Measurements from ENCODE around the gene PDE4D.

The PDE4D gene

GRCh38 chr5:59555596-59555995 lies 337.9 kb downstream of the PDE4D start:
- TF ChIP-seq TAF1 (IDR thresholded peaks at IDR 0.05; ENCODE audit: low read depth, low read length) (no peak), POLR2AphosphoS5 (IDR thresholded peaks at IDR 0.05; ENCODE audit: low read depth, low read length) (no peak), POU2F2 (IDR thresholded peaks at IDR 0.05; ENCODE audit: low read depth, low read length) (no peak), POLR2A (IDR thresholded peaks at IDR 0.05; ENCODE audit: low read depth, low read length) (no peak), PAX5 (IDR thresholded peaks at IDR 0.05; ENCODE audit: insufficient read depth, low read length, severe bottlenecking) (no peak), SPI1 (IDR thresholded peaks at IDR 0.05; ENCODE audit: low read depth, low read length) (no peak)
- DNase-seq (ENCODE audit: insufficient read length, low spot score) = no peak
- FAIRE-seq = no peak

- TF ChIP-seq POLR2A (IDR thresholded peaks at IDR 0.05; ENCODE audit: low read depth, low read length) (no peak), PAX5 (IDR thresholded peaks at IDR 0.05; ENCODE audit: insufficient read depth, low read length, severe bottlenecking) (no peak), TAF1 (IDR thresholded peaks at IDR 0.05; ENCODE audit: low read depth, low read length) (no peak), SPI1 (IDR thresholded peaks at IDR 0.05; ENCODE audit: low read depth, low read length) (no peak), POU2F2 (IDR thresholded peaks at IDR 0.05; ENCODE audit: low read depth, low read length) (no peak), POLR2AphosphoS5 (IDR thresholded peaks at IDR 0.05; ENCODE audit: low read depth, low read length) (no peak)
- DNase-seq (ENCODE audit: insufficient read length, low spot score) = no peak
- no peak for FAIRE-seq
These were observed 339.0 kb downstream of the PDE4D start for GRCh38 chr5:59554501-59554900.

DNA sequence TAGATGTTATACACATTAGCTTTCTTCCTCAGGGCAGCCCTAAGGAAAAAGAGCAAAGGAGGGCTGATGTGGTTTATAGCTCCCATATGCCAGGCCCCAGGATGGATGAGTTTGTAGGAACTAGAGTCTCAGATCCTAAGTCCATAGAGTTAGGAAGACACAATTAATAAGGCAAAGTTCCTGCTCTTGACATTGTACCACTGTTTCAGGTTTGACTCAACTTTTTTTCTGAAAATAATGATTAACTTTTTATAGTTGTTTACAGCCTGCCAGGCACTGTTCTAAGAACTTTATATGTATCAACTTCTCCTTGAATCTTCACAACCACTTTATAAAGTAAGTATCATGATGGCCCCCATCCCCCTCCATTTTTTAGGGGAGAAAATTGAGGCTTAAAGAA lies 339.5 kb downstream of the PDE4D start:
- DNase-seq (ENCODE audit: insufficient read length, low spot score) = no peak
- TF ChIP-seq PAX5 (IDR thresholded peaks at IDR 0.05; ENCODE audit: insufficient read depth, low read length, severe bottlenecking) = no peak
- no peak for TF ChIP-seq POLR2A (IDR thresholded peaks at IDR 0.05; ENCODE audit: low read depth, low read length)
- no peak for TF ChIP-seq SPI1 (IDR thresholded peaks at IDR 0.05; ENCODE audit: low read depth, low read length)
- TF ChIP-seq POLR2AphosphoS5 (IDR thresholded peaks at IDR 0.05; ENCODE audit: low read depth, low read length) = no peak
- no peak for TF ChIP-seq TAF1 (IDR thresholded peaks at IDR 0.05; ENCODE audit: low read depth, low read length)
- TF ChIP-seq POU2F2 (IDR thresholded peaks at IDR 0.05; ENCODE audit: low read depth, low read length) = no peak

DNA sequence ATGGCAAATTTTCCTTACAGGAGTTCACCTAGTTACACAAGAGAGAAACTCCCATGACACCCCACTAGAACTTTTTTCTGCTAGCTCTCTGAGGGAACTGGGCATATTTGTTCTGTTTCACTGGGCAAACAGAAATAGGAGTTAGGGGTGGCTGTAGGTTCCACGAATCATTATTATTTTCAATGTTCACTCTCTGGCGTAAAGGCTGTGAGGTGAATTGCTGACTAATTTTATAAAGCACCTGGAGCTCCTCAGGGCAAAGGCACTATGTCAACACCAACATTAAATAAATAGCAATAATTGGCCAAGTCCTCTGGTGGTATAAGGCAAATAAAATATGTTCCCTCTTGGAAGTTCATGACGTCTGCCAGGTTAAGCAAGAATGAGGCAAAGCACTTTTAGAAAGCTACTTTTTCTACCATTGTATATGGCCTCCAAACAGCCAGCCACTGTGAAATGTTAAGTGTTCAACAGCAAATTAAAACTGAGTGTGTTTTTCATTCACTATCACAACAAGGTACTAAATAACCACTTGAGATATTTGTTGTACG lies 344.6 kb downstream of the PDE4D start:
- no peak for TF ChIP-seq SPI1 (IDR thresholded peaks at IDR 0.05; ENCODE audit: low read depth, low read length)
- TF ChIP-seq POLR2AphosphoS5 (IDR thresholded peaks at IDR 0.05; ENCODE audit: low read depth, low read length) = no peak
- TF ChIP-seq POU2F2 (IDR thresholded peaks at IDR 0.05; ENCODE audit: low read depth, low read length) = no peak
- TF ChIP-seq TAF1 (IDR thresholded peaks at IDR 0.05; ENCODE audit: low read depth, low read length) = no peak
- no peak for TF ChIP-seq PAX5 (IDR thresholded peaks at IDR 0.05; ENCODE audit: insufficient read depth, low read length, severe bottlenecking)
- TF ChIP-seq POLR2A (IDR thresholded peaks at IDR 0.05; ENCODE audit: low read depth, low read length) = no peak
- DNase-seq (ENCODE audit: insufficient read length, low spot score) (no peak), FAIRE-seq (no peak)

More for the DNA sequence above, 339.5 kb downstream of the PDE4D start:
- FAIRE-seq = no peak

DNA sequence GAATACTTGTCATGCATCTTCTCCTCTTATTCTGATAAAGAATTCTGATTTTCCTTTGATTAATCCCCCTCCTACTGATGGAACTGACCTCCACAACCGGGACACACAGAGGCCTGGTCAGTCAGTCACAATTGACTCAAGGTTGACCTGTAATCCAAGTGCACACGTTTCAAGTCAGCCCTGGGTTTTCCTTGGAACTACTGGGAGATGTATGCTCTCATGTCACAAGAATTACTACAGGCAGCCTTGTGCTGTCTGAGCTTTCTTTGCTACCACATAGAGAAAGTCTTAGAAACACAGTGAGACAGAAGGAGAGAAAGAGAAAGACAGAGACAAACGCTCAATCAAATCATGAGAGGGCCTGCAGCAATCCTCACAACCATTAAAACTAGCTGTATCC lies 345.8 kb downstream of the PDE4D start:
- TF ChIP-seq PAX5 (IDR thresholded peaks at IDR 0.05; ENCODE audit: insufficient read depth, low read length, severe bottlenecking) = no peak
- no peak for TF ChIP-seq POLR2AphosphoS5 (IDR thresholded peaks at IDR 0.05; ENCODE audit: low read depth, low read length)
- TF ChIP-seq SPI1 (IDR thresholded peaks at IDR 0.05; ENCODE audit: low read depth, low read length) = no peak
- TF ChIP-seq POU2F2 (IDR thresholded peaks at IDR 0.05; ENCODE audit: low read depth, low read length) = no peak
- TF ChIP-seq POLR2A (IDR thresholded peaks at IDR 0.05; ENCODE audit: low read depth, low read length) = no peak
- TF ChIP-seq TAF1 (IDR thresholded peaks at IDR 0.05; ENCODE audit: low read depth, low read length) = no peak
- FAIRE-seq (no peak), DNase-seq (ENCODE audit: insufficient read length, low spot score) (no peak)

DNA sequence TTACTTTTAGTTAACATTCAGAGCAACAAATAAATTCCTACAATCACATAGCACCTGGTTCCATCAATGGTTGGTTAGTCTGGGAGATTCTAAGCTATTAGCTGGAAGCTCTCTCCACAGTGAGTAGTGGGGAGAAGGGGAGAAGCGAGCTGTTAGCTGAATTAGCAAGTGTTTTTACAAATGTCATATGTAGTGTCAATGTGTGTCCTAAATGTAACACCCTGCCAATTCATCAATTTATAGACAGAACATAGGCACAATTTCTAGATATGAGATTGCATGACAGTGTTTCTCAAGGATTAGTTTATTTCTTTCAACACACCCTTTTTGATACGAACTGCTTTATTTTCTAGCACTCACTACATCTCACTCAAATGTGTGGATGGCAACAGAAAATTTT lies 349.0 kb downstream of the PDE4D start:
- DNase-seq (ENCODE audit: insufficient read length, low spot score) (no peak), FAIRE-seq (no peak)
- TF ChIP-seq POLR2A (IDR thresholded peaks at IDR 0.05; ENCODE audit: low read depth, low read length) = no peak
- TF ChIP-seq POLR2AphosphoS5 (IDR thresholded peaks at IDR 0.05; ENCODE audit: low read depth, low read length) = no peak
- no peak for TF ChIP-seq TAF1 (IDR thresholded peaks at IDR 0.05; ENCODE audit: low read depth, low read length)

GRCh38 chr5:59543821-59544442 lies 349.6 kb downstream of the PDE4D start:
- TF ChIP-seq TAF1 (IDR thresholded peaks at IDR 0.05; ENCODE audit: low read depth, low read length) (no peak), SPI1 (IDR thresholded peaks at IDR 0.05; ENCODE audit: low read depth, low read length) (no peak), POU2F2 (IDR thresholded peaks at IDR 0.05; ENCODE audit: low read depth, low read length) (no peak)
- no peak for DNase-seq (ENCODE audit: insufficient read length, low spot score)
- FAIRE-seq = no peak

DNA sequence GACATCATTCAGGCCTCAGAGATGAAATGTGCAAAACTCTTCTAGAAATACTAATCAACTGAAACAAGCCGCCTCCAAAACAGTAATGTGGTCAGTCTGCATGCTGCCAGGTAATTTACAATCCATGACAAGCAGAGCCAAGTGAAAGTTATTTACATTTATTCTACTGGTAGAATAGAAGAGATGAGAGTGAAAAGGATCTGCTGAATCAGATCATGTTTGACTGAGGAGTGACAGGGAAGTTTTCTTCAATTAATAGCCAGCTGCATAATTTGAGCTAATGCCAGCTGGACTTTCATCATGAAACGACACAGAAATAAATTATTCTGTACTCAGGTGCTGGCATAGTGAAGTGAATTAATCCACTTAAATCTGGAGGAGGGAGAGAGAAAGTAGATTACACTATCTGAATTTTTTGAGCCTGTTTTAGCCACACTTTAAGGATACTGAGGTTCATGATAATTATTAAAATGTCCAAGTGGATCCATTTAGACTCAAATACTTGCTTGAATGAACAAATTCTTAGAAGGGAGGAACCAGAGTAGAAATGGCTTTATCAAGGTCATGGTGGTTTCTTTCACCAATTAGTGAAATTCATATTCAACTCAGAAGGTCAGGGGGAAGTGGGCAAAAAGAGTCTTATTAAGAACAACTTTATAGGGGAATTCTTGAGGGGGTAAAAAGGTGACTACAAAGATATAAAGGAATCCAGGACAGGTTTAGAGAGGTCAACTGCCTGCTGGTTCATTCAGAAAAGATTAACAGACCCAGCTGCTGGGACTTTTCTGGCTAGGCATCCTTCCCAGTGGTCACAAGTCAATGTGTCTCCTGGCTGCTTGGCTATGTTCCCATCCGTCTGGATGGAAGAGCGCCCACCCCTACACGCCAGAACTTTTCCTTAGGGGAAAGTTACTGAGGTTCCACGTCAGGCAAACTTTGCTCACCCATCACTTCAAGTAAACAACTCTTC lies 350.4 kb downstream of the PDE4D start:
- no peak for DNase-seq (ENCODE audit: insufficient read length, low spot score)

DNA sequence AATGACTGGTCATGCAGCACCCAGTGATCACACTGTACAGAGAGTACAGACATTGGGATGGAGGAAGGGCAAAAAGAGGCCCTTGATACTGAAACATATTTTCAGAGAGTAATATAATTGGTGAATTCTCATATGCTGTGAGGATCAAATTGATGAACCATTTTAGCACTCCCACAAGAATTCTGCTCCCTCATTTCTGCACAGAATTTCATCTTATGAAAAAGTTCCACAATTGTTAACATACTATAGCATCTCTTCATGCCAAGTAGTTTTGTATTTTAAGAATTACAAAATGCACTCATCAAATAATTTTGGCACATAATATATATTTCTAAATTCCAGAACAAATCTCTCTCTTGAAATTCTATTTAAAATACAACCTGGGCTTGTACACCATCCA lies 351.2 kb downstream of the PDE4D start:
- FAIRE-seq (no peak), DNase-seq (ENCODE audit: insufficient read length, low spot score) (no peak)
- TF ChIP-seq TAF1 (IDR thresholded peaks at IDR 0.05; ENCODE audit: low read depth, low read length) (no peak), POU2F2 (IDR thresholded peaks at IDR 0.05; ENCODE audit: low read depth, low read length) (no peak), SPI1 (IDR thresholded peaks at IDR 0.05; ENCODE audit: low read depth, low read length) (no peak), POLR2AphosphoS5 (IDR thresholded peaks at IDR 0.05; ENCODE audit: low read depth, low read length) (no peak), PAX5 (IDR thresholded peaks at IDR 0.05; ENCODE audit: insufficient read depth, low read length, severe bottlenecking) (no peak), POLR2A (IDR thresholded peaks at IDR 0.05; ENCODE audit: low read depth, low read length) (no peak)

More for the DNA sequence above, 350.4 kb downstream of the PDE4D start:
- FAIRE-seq = no peak
- TF ChIP-seq POLR2AphosphoS5 (IDR thresholded peaks at IDR 0.05; ENCODE audit: low read depth, low read length) (no peak), SPI1 (IDR thresholded peaks at IDR 0.05; ENCODE audit: low read depth, low read length) (no peak), POU2F2 (IDR thresholded peaks at IDR 0.05; ENCODE audit: low read depth, low read length) (no peak), PAX5 (IDR thresholded peaks at IDR 0.05; ENCODE audit: insufficient read depth, low read length, severe bottlenecking) (no peak), TAF1 (IDR thresholded peaks at IDR 0.05; ENCODE audit: low read depth, low read length) (no peak), POLR2A (IDR thresholded peaks at IDR 0.05; ENCODE audit: low read depth, low read length) (no peak)
